K562 (cell line): Measurements from ENCODE around the gene DNAJB6. TPM values are rescaled to one million over a fixed set of nuclear protein-coding genes. Genes with fewer than 3 reads are reported as not detected.

Experiments used
- ATAC-seq: fragments of 200-7000 bp; cut with Tn5 transposase; 3 replicates; pipeline ENCODE4 v1.9.1; 2020; ENCODE audit warnings: moderate library complexity
- BruUV-seq: library from RNA; stranded (reverse); fragments of 400-500 nt; replicated peaks from 2 replicates; lab custom pipeline; 2021; lab: Mats Ljungman, UMichigan
- CTCF ChIA-PET: fragments of 300-600 bp; formaldehyde crosslinking; extraction: SDS; loops from one replicate; lab custom pipeline; 2021; ENCODE audit warnings: low intra/inter-chr PET ratio; lab: Yijun Ruan, JAX
- POLR2A ChIA-PET: fragments of 300-600, 350-650 bp; sonication (Branson Sonifier 250); formaldehyde crosslinking; extraction: SDS; loops from one replicate; lab custom pipeline; 2021; ENCODE audit warnings: antibody characterized with exemption, inconsistent platforms; lab: Yijun Ruan, JAX
- DNase-seq, 4 experiments: peaks; one replicate each; pipeline versions ENCODE4 v3.0.0 to v3.0.0-alpha.2; 2011 to 2018; ENCODE audit warnings: low spot score in 3 of 4, mixed read lengths in 3 of 4; ENCODE audit errors: extremely low read depth in 1 of 4
- FAIRE-seq: peaks from 2 replicates; lab custom pipeline; 2011; peaks lifted over from hg19 to GRCh38; lab: Jason Lieb, UNC
- H2AFZ ChIP-seq: 2 replicates; pipeline ENCODE4 v1.6.0; 2011; ENCODE audit warnings: low read depth, low read length, control low read depth, inconsistent platforms
- H3K27ac ChIP-seq: fragments of 200-600 bp; 3 replicates; pipeline ENCODE4 v1.8.0; 2011; ENCODE audit warnings: low read depth, mild to moderate bottlenecking, control low read depth, inconsistent platforms, low read length, moderate library complexity, mixed read lengths; ENCODE audit errors: extremely low read depth
- H3K27me3 ChIP-seq, 2 experiments: fragments of 300-600 bp in 1 of 2; 2 replicates in 1 of 2; 3 replicates in 1 of 2; pipeline versions ENCODE4 v1.6.0 to v1.8.0; 2011; ENCODE audit warnings: inconsistent platforms in 2 of 2, low read length in 2 of 2, mild to moderate bottlenecking in 1 of 2, mixed read lengths in 1 of 2, moderate library complexity in 1 of 2; ENCODE audit not compliant: control insufficient read depth in 2 of 2, insufficient read depth in 2 of 2
- H3K36me3 ChIP-seq: fragments of 300-600 bp; 3 replicates; pipeline ENCODE4 v1.8.0; 2011; ENCODE audit warnings: mild to moderate bottlenecking, low read length, inconsistent platforms; ENCODE audit not compliant: control insufficient read depth, insufficient read depth
- H3K4me1 ChIP-seq, 2 experiments: fragments of 200-600 bp in 1 of 2; replicated peaks in 1 of 2; 2 replicates in 1 of 2; 3 replicates in 1 of 2; pipeline versions ENCODE4 v1.5.1 to v1.8.0; 2011; ENCODE audit warnings: inconsistent platforms in 2 of 2, low read length in 2 of 2, mild to moderate bottlenecking in 1 of 2, mixed read lengths in 1 of 2, moderate library complexity in 1 of 2; ENCODE audit not compliant: control insufficient read depth in 2 of 2, insufficient read depth in 2 of 2
- H3K4me2 ChIP-seq: 2 replicates; pipeline ENCODE4 v1.6.1; 2011; ENCODE audit warnings: low read length, control low read depth, inconsistent platforms, mixed read lengths; ENCODE audit not compliant: insufficient read depth
- H3K4me3 ChIP-seq: fragments of 200-600 bp; sonication (generic), shearing (Covaris generic); 2 replicates; pipeline ENCODE4 v1.5.1; 2016; ENCODE audit warnings: control low read depth, inconsistent platforms
- H3K79me2 ChIP-seq: fragments of 200-600 bp; 3 replicates; pipeline ENCODE4 v1.8.0; 2011; ENCODE audit warnings: low read length, inconsistent platforms; ENCODE audit not compliant: control insufficient read depth, insufficient read depth
- H3K9ac ChIP-seq, 2 experiments: 2 replicates each; pipeline versions ENCODE4 v1.6.0 to v1.6.1; 2011; ENCODE audit warnings: low read depth in 2 of 2, low read length in 2 of 2, control low read depth in 1 of 2, inconsistent platforms in 1 of 2, mild to moderate bottlenecking in 1 of 2, mixed read lengths in 1 of 2; ENCODE audit not compliant: insufficient read depth in 1 of 2
- H3K9me1 ChIP-seq: one replicate; pipeline ENCODE4 v1.6.0; 2011; ENCODE audit warnings: inconsistent platforms, mild to moderate bottlenecking, low read length, moderate library complexity; ENCODE audit not compliant: control insufficient read depth, insufficient read depth
- H3K9me3 ChIP-seq: replicated peaks from 2 replicates; pipeline ENCODE4 v1.5.1; 2011; ENCODE audit warnings: low read depth, low read length, inconsistent platforms; ENCODE audit not compliant: control insufficient read depth, insufficient read depth
- H4K20me1 ChIP-seq: replicated peaks from 2 replicates; pipeline ENCODE4 v1.6.1; 2011; ENCODE audit warnings: low read length, inconsistent platforms, mixed read lengths; ENCODE audit not compliant: control insufficient read depth, insufficient read depth
- CCAR2 ChIP-seq: fragments of 200-400 bp; formaldehyde crosslinking; IDR thresholded peaks from 2 replicates; pipeline ENCODE4 v1.6.1; 2017; ENCODE audit warnings: mild to moderate bottlenecking, low read depth, low read length
- CREM ChIP-seq: IDR thresholded peaks from 2 replicates; pipeline ENCODE4 v1.6.1; 2014; ENCODE audit warnings: antibody characterized with exemption, low read depth
- GATAD2B ChIP-seq: fragments of 450-650 bp; IDR thresholded peaks from 2 replicates; pipeline ENCODE4 v1.6.1; 2017; ENCODE audit warnings: mild to moderate bottlenecking, borderline replicate concordance
- GTF2A2 ChIP-seq: IDR thresholded peaks from 2 replicates; pipeline ENCODE4 v1.6.1; 2016; ENCODE audit warnings: mild to moderate bottlenecking, missing genetic modification characterization, missing compliant biosample characterization
- GTF2B ChIP-seq: IDR thresholded peaks from 2 replicates; pipeline ENCODE4 v1.6.1; 2011; ENCODE audit not compliant: insufficient read length; ENCODE audit errors: extremely low read depth
- GTF2E2 ChIP-seq: fragments of 200-800 bp; sonication (Bioruptor generic); IDR thresholded peaks from 2 replicates; pipeline ENCODE4 v1.6.1; 2016; ENCODE audit warnings: missing genetic modification characterization, missing compliant biosample characterization
- HDAC2 ChIP-seq: fragments of 450-650 bp; IDR thresholded peaks from 2 replicates; pipeline ENCODE4 v1.6.1; 2016; ENCODE audit warnings: mild to moderate bottlenecking
- ID3 ChIP-seq, 2 experiments: fragments of 250-450 bp in 1 of 2; fragments of 450-650 bp in 1 of 2; sonication (Bioruptor Pico) in 1 of 2; IDR thresholded peaks; 2 replicates each; pipeline versions ENCODE4 v1.6.1 to v1.8.0; 2016 to 2021; ENCODE audit warnings: mild to moderate bottlenecking in 2 of 2, moderate library complexity in 2 of 2, missing compliant biosample characterization in 1 of 2, missing genetic modification characterization in 1 of 2
- MEIS2 ChIP-seq: fragments of 450-650 bp; IDR thresholded peaks from 2 replicates; pipeline ENCODE4 v1.6.1; 2014; ENCODE audit warnings: mild to moderate bottlenecking; ENCODE audit not compliant: partially characterized antibody
- NCOA6 ChIP-seq: fragments of 450-650 bp; IDR thresholded peaks from 2 replicates; pipeline ENCODE4 v1.6.1; 2017; ENCODE audit warnings: mild to moderate bottlenecking
- NRF1 ChIP-seq, 2 experiments: fragments of 450-650 bp; IDR thresholded peaks in 1 of 2; conservative IDR thresholded peaks in 1 of 2; 2 replicates each; pipeline ENCODE4 v1.6.1; 2014; ENCODE audit warnings: mild to moderate bottlenecking in 2 of 2
- SP1 ChIP-seq: sonication (generic); formaldehyde crosslinking; IDR thresholded peaks from 2 replicates; pipeline ENCODE4 v1.8.1; 2022; ENCODE audit warnings: mild to moderate bottlenecking, missing genetic modification reagents
- SRF ChIP-seq, 2 experiments: fragments of 250-450, 450-650 bp in 1 of 2; sonication (Bioruptor Pico) in 1 of 2; sonication (generic) in 1 of 2; formaldehyde crosslinking; IDR thresholded peaks; 2 replicates each; pipeline versions ENCODE4 v1.5.0 to v1.5.1; 2020 to 2022; ENCODE audit warnings: mild to moderate bottlenecking in 1 of 2, missing genetic modification reagents in 1 of 2
- TCF3 ChIP-seq: sonication (generic); formaldehyde crosslinking; IDR thresholded peaks from 2 replicates; pipeline ENCODE4 v1.4.0; 2020; ENCODE audit warnings: mild to moderate bottlenecking, missing genetic modification reagents
- TCFL5 ChIP-seq: fragments of 250-450 bp; sonication (Bioruptor Pico); conservative IDR thresholded peaks from 2 replicates; pipeline ENCODE4 v1.6.1; 2021; ENCODE audit warnings: mild to moderate bottlenecking, moderate library complexity, matching md5 sums
- ZBTB49 ChIP-seq: sonication (generic); formaldehyde crosslinking; IDR thresholded peaks from 2 replicates; pipeline ENCODE4 v1.8.0; 2022; ENCODE audit warnings: missing genetic modification reagents, mild to moderate bottlenecking, borderline replicate concordance
- ZKSCAN3 ChIP-seq: fragments of 250-450 bp; sonication (Bioruptor Pico); IDR thresholded peaks from 2 replicates; pipeline ENCODE4 v1.4.0; 2020
- ZNF584 ChIP-seq: fragments of 200-800 bp; sonication (Bioruptor generic); IDR thresholded peaks from 2 replicates; pipeline ENCODE4 v1.6.1; 2016; ENCODE audit warnings: low read depth, mild to moderate bottlenecking, missing genetic modification characterization, missing compliant biosample characterization
- ZNF655 ChIP-seq: fragments of 250-450 bp; sonication (Bioruptor Pico); IDR thresholded peaks from 2 replicates; pipeline ENCODE4 v1.5.0; 2021
- WGBS: fragments of 100-300 bp; shearing (Covaris generic); methylation state at CpG from one replicate; pipeline ENCODE4 v1.1.6; 2016; ENCODE audit warnings: low coverage, mixed read lengths; ENCODE audit not compliant: insufficient coverage; ENCODE audit errors: missing lambda C conversion rate; 5-methylcytosine and 5-hydroxymethylcytosine counted together
- in situ Hi-C: fragments of 300-500 bp; cut with MboI; formaldehyde crosslinking; loops from 4 replicates; pipeline ENCODE4 v1.15.0; 2018; ENCODE audit warnings: inconsistent platforms, mixed read lengths
- intact Hi-C: fragments of 100-400 bp; cut with micrococcal nuclease; formaldehyde crosslinking; loops from 2 replicates; pipeline ENCODE4 v1.14.2; 2022
- polyA plus RNA-seq, 8 experiments: library from polyadenylated mRNA; depleted of rRNA in 4 of 8; stranded (reverse) in 5 of 8; unstranded in 3 of 8; fragments of >200 nt; fragmentation: Nextera tagmentation in 2 of 8; fragmentation: Illumina TruSeq in 1 of 8; extraction: Ambion mirVana in 2 of 8; extraction: Trizol in 1 of 8; gene quantifications; 2 replicates each; pipeline versions ENCODE4 v1.2.1 to v1.2.3, GENCODE V29; 2011 to 2014; ENCODE audit warnings: inconsistent platforms in 1 of 8, missing spikeins in 1 of 8
- total RNA-seq, 7 experiments: library from RNA; depleted of rRNA in 6 of 7; stranded (reverse); fragments of >200 nt in 6 of 7; fragmentation: Illumina TruSeq in 2 of 7; extraction: Trizol in 2 of 7; gene quantifications; 2 replicates each; pipeline versions ENCODE4 v1.2.1 to v1.2.3, GENCODE V29; 2011 to 2021; ENCODE audit warnings: low replicate concordance in 1 of 7

Gene DNAJB6
- total and polyA plus RNA-seq, 9 of the 15 experiments (the other 6 are each of a cell fraction or from before 2014, with no cell fraction given): 84.5 to 158 (median 135) TPM

GRCh38 chr7:157460721-157461120, 123.9 kb downstream of the DNAJB6 start:
- H3K9me3 ChIP-seq: no peaks in the 10 kb centered on the region
- H3K4me1 ChIP-seq: peaks cover 0 to 3% of the 10 kb centered on the region in 2 experiments; a peak in 1 of 5 replicates
- H4K20me1 ChIP-seq: peaks cover 12% of the 10 kb centered on the region
- TF ChIP-seq ZBTB49 (CRISPR knock-in tag) (no peak), MEIS2 (no peak), GTF2E2 (no peak), SRF (CRISPR knock-in tag; IDR thresholded peaks at IDR 0.05) (no peak), TCF3 (CRISPR knock-in tag) (no peak), GTF2B (no peak), HDAC2 (no peak), CREM (no peak), NRF1 (conservative IDR thresholded peaks at IDR 0.05 in 1 of 2, IDR thresholded peaks at IDR 0.05 in 1 of 2) (no peak), NCOA6 (no peak), ID3 (CRISPR knock-in tag; IDR thresholded peaks at IDR 0.05) (no peak), ID3 (tag; IDR thresholded peaks at IDR 0.05) (no peak), GATAD2B (no peak), GTF2A2 (tag) (no peak), ZNF584 (CRISPR knock-in tag) (no peak), ZKSCAN3 (no peak), TCFL5 (CRISPR knock-in tag) (no peak), ZNF655 (CRISPR knock-in tag) (no peak), SP1 (CRISPR knock-in tag) (no peak), CCAR2 (no peak)
- no peaks in the 10 kb centered on the region for H3K36me3 ChIP-seq
- CTCF ChIA-PET: no interaction called here
- POLR2A ChIA-PET: interaction anchor here (0.6 kb wide), 3 partner anchors 26 to 1335 kb away, joined by 3 read pairs; no protein-coding TSS in a partner anchor
- peaks cover 68 to 79% of the 10 kb centered on the region in 2 experiments for H3K27me3 ChIP-seq
- intact Hi-C loops: no loop called here
- no TSS peak for BruUV-seq
- no peak overlapping the region for H2AFZ ChIP-seq
- H3K27ac ChIP-seq: no peak overlapping the region
- FAIRE-seq (no peak), ATAC-seq (no peak), DNase-seq (no peak)
- in situ Hi-C loops: no loop called here
- WGBS: under 1% methylated on average over 11 of the region's 11 CpGs
- H3K9ac ChIP-seq: no peak overlapping the region
- H3K4me3 ChIP-seq: no peak overlapping the region
- no peak overlapping the region for H3K4me2 ChIP-seq
- no peaks in the 10 kb centered on the region for H3K79me2 ChIP-seq
- no peaks in the 10 kb centered on the region for H3K9me1 ChIP-seq
